IPS DF 6.9 (cell line): Measurements from ENCODE around the gene FGFR3.

Experiments
- DNase-seq: peaks from one replicate; pipeline ENCODE4 v3.0.0-alpha.2; 2013; ENCODE audit warnings: low read depth, low spot score
- H3K27ac ChIP-seq: one replicate; pipeline ENCODE4 v1.5.1; 2013; ENCODE audit warnings: low read length, control low read depth
- H3K27me3 ChIP-seq: 2 replicates; pipeline ENCODE4 v1.6.1; 2013; ENCODE audit warnings: mild to moderate bottlenecking, low read length; ENCODE audit not compliant: control insufficient read depth, insufficient read depth
- H3K36me3 ChIP-seq: 2 replicates; pipeline ENCODE4 v1.6.1; 2013; ENCODE audit warnings: low read length; ENCODE audit not compliant: control insufficient read depth, insufficient read depth
- H3K4me1 ChIP-seq: 2 replicates; pipeline ENCODE4 v1.6.1; 2013; ENCODE audit warnings: low read length; ENCODE audit not compliant: control insufficient read depth, insufficient read depth
- H3K4me3 ChIP-seq: 2 replicates; pipeline ENCODE4 v1.5.1; 2013; ENCODE audit warnings: mild to moderate bottlenecking, low read length
- H3K9me3 ChIP-seq: 2 replicates; pipeline ENCODE4 v1.6.1; 2013; ENCODE audit warnings: low read length, inconsistent platforms; ENCODE audit not compliant: control insufficient read depth, insufficient read depth
- WGBS: extraction: QIAGEN DNeasy Blood & Tissue Kit; methylation state at CpG from one replicate; pipeline ENCODE4 v1.1.7; 2013; ENCODE audit warnings: mixed read lengths, missing lambda C conversion rate; ENCODE audit not compliant: insufficient read length, insufficient coverage; 5-methylcytosine and 5-hydroxymethylcytosine counted together

FGFR3 gene

GRCh38 chr4:1810765-1811164 lies 17.7 kb downstream of the FGFR3 start:
- H3K36me3 ChIP-seq: peaks cover 28% of the 10 kb centered on the region
- no peak overlapping the region for H3K27ac ChIP-seq
- no peak for DNase-seq
- no peaks in the 10 kb centered on the region for H3K4me1 ChIP-seq
- WGBS: no CpG with 5 or more reads among the region's 10 CpGs
- no peaks in the 10 kb centered on the region for H3K27me3 ChIP-seq
- H3K4me3 ChIP-seq: no peak overlapping the region
- no peaks in the 10 kb centered on the region for H3K9me3 ChIP-seq

- no CpG with 5 or more reads among the region's 11 CpGs for WGBS
- Histone ChIP-seq H3K36me3 (peaks cover 23% of the 10 kb centered on the region), H3K4me1 (no peaks in the 10 kb centered on the region), H3K9me3 (no peaks in the 10 kb centered on the region), H3K27me3 (no peaks in the 10 kb centered on the region), H3K4me3 (no peak overlapping the region), H3K27ac (no peak overlapping the region)
- DNase-seq: no peak
These were observed 19.6 kb downstream of the FGFR3 start for GRCh38 chr4:1812720-1813119.

- WGBS: no CpG with 5 or more reads among the region's 9 CpGs
- Histone ChIP-seq H3K27ac (no peak overlapping the region), H3K27me3 (no peaks in the 10 kb centered on the region), H3K4me3 (no peak overlapping the region), H3K36me3 (peaks cover 23% of the 10 kb centered on the region), H3K4me1 (no peaks in the 10 kb centered on the region), H3K9me3 (no peaks in the 10 kb centered on the region)
- no peak for DNase-seq
These were observed 20.1 kb downstream of the FGFR3 start for GRCh38 chr4:1813231-1813630.

GRCh38 chr4:1813915-1814314 lies 20.8 kb downstream of the FGFR3 start:
- Histone ChIP-seq H3K27me3 (no peaks in the 10 kb centered on the region), H3K9me3 (no peaks in the 10 kb centered on the region), H3K36me3 (peaks cover 23% of the 10 kb centered on the region), H3K4me3 (no peak overlapping the region), H3K27ac (no peak overlapping the region), H3K4me1 (no peaks in the 10 kb centered on the region)
- no CpG with 5 or more reads among the region's 9 CpGs for WGBS
- no peak for DNase-seq

GRCh38 chr4:1814453-1814852 lies 21.4 kb downstream of the FGFR3 start:
- no CpG with 5 or more reads among the region's 8 CpGs for WGBS
- H3K9me3 ChIP-seq: no peaks in the 10 kb centered on the region
- no peaks in the 10 kb centered on the region for H3K4me1 ChIP-seq
- H3K4me3 ChIP-seq: no peak overlapping the region
- no peaks in the 10 kb centered on the region for H3K27me3 ChIP-seq
- H3K27ac ChIP-seq: no peak overlapping the region
- peaks cover 23% of the 10 kb centered on the region for H3K36me3 ChIP-seq
- DNase-seq: no peak

DNA sequence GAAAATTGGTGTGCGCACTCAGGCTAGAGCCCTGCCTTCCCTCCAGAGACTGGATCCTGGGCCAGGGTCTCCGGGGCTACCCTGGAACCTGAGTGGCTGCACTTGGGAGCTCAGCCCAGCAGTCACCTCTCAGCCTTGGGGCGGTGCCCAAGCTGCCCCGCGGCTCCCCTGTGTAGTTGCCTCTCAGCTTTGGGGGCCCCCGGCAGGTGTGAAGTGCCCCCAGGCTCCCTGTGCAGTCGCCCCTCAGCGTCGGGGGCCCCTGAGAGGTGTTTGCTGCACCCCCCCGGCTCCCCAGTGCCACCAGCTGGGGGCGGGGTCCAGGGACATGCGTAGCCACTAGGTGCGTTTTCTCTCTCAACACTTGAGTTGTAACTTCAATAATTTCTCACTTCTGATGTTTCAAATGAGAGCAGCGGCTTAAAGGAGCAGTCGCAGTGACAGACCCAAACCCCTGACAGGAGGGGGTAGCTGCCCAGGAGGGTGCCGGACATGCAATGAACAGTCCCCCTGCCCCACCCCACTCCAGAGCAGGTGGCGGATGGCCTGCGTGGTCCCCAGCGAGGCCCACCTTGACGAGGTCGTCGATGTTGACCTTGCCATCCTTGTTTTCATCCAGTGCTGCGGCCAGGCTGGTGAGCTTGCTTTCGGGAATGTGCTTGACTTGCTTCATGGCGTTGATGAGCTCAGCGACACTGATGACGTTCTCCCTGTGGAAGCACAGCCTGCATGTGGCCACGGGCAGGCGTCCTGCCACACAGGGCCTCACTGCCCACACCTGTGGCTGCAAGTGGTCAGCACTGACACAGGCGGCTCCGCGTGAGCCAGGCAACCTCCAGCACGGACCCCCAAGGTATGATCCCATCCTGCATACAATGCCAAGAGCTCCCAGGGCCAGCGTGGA lies 22.3 kb downstream of the FGFR3 start:
- whole genome bisulfite sequencing: no CpG with 5 or more reads among the region's 34 CpGs
- peaks cover 23% of the 10 kb centered on the region for H3K36me3 ChIP-seq
- no peaks in the 10 kb centered on the region for H3K9me3 ChIP-seq
- no peak for DNase-seq
- H3K27me3 ChIP-seq: no peaks in the 10 kb centered on the region
- no peak overlapping the region for H3K27ac ChIP-seq
- no peak overlapping the region for H3K4me3 ChIP-seq
- H3K4me1 ChIP-seq: no peaks in the 10 kb centered on the region

DNA sequence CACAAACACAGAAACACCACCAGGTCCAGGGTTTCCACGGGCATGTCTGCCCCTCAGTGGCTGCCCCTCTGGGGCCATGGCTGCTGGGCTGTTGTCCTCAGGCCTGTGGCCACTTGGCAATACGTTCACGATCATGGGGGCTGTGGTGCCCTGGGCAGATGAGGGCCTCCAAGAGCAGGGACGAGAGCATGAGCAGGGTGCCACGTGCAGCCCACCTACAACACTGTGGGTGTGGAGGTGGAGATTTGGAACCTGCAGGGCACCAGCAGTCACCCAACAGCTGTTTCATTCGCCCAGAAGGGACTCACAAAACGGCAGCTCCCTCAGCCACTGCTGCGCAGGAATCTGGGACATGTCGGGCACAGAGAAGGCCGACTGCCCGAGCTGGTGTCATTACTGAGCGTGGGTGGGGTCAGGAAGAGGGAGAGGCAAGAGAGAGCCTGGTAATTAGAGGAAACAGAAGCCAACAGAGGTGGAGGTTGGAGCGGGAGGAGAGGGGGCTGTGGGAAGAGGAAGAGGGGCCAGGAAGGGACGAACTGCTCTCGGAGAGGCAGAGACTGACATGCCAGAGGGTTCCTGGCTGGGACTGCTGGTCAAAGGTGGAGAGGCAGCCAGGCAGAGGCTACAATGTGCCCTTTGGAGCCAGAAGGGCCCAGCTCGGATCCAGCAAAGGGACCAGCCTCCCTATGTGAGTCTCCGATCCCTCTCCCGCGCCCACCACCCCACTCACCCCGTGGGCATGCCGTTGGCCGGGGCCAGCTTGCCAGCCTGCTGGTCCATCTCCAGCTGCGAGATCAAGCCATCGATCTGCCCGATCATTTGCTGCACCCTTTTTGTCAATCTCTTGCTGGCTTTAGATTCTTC lies 23.1 kb downstream of the FGFR3 start:
- Histone ChIP-seq H3K4me3 (no peak overlapping the region), H3K27ac (no peak overlapping the region), H3K27me3 (no peaks in the 10 kb centered on the region), H3K36me3 (peaks cover 21% of the 10 kb centered on the region), H3K4me1 (no peaks in the 10 kb centered on the region), H3K9me3 (no peaks in the 10 kb centered on the region)
- no peak for DNase-seq
- WGBS: no CpG with 5 or more reads among the region's 25 CpGs

DNA sequence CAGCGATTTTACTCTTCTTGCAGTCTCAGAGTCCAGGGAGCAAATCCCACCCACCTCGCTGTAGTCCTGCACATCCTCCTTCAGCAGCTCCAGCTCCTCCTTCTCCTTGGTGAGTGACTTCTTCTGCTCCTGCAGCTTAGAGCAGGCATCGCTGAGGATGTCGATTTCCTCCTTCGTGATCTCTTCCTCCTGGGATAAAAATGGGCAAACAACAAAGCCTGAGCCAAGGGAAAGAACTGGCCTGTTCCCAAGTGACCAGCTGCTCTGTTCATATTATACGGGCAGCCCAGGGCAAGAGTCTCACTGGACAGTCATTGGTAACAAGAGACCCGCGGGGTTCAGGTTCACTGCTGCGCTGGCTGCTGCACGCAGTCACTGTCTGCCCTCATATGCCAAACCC lies 26.2 kb downstream of the FGFR3 start:
- no CpG with 5 or more reads among the region's 10 CpGs for WGBS
- H3K36me3 ChIP-seq: peaks cover 28% of the 10 kb centered on the region

GRCh38 chr4:1819816-1820215 lies 26.7 kb downstream of the FGFR3 start:
- H3K4me3 ChIP-seq: no peak overlapping the region
- H3K27ac ChIP-seq: no peak overlapping the region
- DNase-seq: no peak
- H3K27me3 ChIP-seq: no peaks in the 10 kb centered on the region
- no peaks in the 10 kb centered on the region for H3K9me3 ChIP-seq
- H3K36me3 ChIP-seq: peaks cover 27% of the 10 kb centered on the region
- no peaks in the 10 kb centered on the region; the same call in 1 of the 2 replicates for H3K4me1 ChIP-seq
- no CpG with 5 or more reads among the region's 7 CpGs for WGBS

More for the DNA sequence above, 26.2 kb downstream of the FGFR3 start:
- Histone ChIP-seq H3K4me3 (no peak overlapping the region), H3K9me3 (no peaks in the 10 kb centered on the region), H3K27me3 (no peaks in the 10 kb centered on the region), H3K27ac (no peak overlapping the region), H3K4me1 (no peaks in the 10 kb centered on the region)
- no peak for DNase-seq

GRCh38 chr4:1821679-1822567 lies 28.8 kb downstream of the FGFR3 start:
- Histone ChIP-seq H3K4me3 (no peak overlapping the region), H3K36me3 (peaks cover 20% of the 10 kb centered on the region), H3K4me1 (no peaks in the 10 kb centered on the region; the same call in 1 of the 2 replicates), H3K9me3 (no peaks in the 10 kb centered on the region), H3K27ac (no peak overlapping the region), H3K27me3 (no peaks in the 10 kb centered on the region)
- DNase-seq: no peak
- no CpG with 5 or more reads among the region's 18 CpGs for WGBS
